Pancreas (tissue), 10 donors: ENCODE measurements around the gene TWIST2. TPM values are rescaled to one million over a fixed set of nuclear protein-coding genes. Genes with fewer than 3 reads are reported as not detected.

Experiments
- ATAC-seq, 4 donors: fragments of 200-7000 bp; cut with Tn5 transposase; one replicate each; pipeline versions ENCODE4 v1.8.0 to v1.9.1; 2020; ENCODE audit warnings: mild to moderate bottlenecking in 4 of 4, moderate library complexity in 4 of 4
- DNase-seq, 6 donors: peaks; one replicate each; pipeline ENCODE4 v3.0.0-alpha.2; 2020
- FAIRE-seq: peaks from 2 replicates; lab custom pipeline; 2012; peaks lifted over from hg19 to GRCh38; lab: Jason Lieb, UNC
- H3K27ac ChIP-seq, 4 donors: fragments of 200-600 bp; sonication (generic); 1 replicate in 3 of 4; 2 replicates in 1 of 4; pipeline versions ENCODE4 v1.5.0 to v1.8.0; 2020
- H3K27me3 ChIP-seq, 4 donors: fragments of 200-600 bp; one replicate each; pipeline ENCODE4 v1.8.0; 2021
- H3K36me3 ChIP-seq, 3 donors: fragments of 200-600 bp; sonication (generic) in 1 of 3; one replicate each; pipeline versions ENCODE4 v1.5.0 to v1.8.0; 2020 to 2021
- H3K4me1 ChIP-seq, 3 donors: fragments of 200-600 bp; one replicate each; pipeline ENCODE4 v1.8.0; 2021
- H3K4me3 ChIP-seq, 4 donors: fragments of 200-600 bp; sonication (generic) in 2 of 4; one replicate each; pipeline versions ENCODE4 v1.5.0 to v1.8.0; 2020 to 2021
- H3K9me3 ChIP-seq, 4 donors: fragments of 200-600 bp; one replicate each; pipeline ENCODE4 v1.8.0; 2021
- CTCF ChIP-seq, 4 donors: fragments of 200-600 bp; sonication (generic) in 3 of 4; IDR thresholded peaks; one replicate each; pipeline versions ENCODE4 v1.5.0 to v1.8.0; 2021; ENCODE audit warnings: antibody characterized with exemption in 4 of 4
- WGBS, 2 donors: extraction: QIAGEN DNeasy Blood & Tissue Kit; methylation state at CpG; one replicate each; pipeline ENCODE4 v1.1.7; 2013; 5-methylcytosine and 5-hydroxymethylcytosine counted together
- intact Hi-C, 3 donors: fragments of 100-400 bp; cut with DNase I; formaldehyde crosslinking; loops; one replicate each; pipeline versions ENCODE4 v1.11.1 to v1.14.2; 2022
- polyA plus RNA-seq, 2 donors: library from polyadenylated mRNA; stranded (reverse); fragments of 200-250 nt; gene quantifications; one replicate each; pipeline ENCODE4 v1.2.3, GENCODE V29; 2013
- total RNA-seq, 6 donors: library from RNA; stranded (reverse); fragmentation: NEBNext Ultra II Directional in 4 of 6; extraction: Animal tissue kit (Norgen Biotek cat#: 25700) in 4 of 6; gene quantifications; one replicate each; pipeline versions ENCODE4 v1.2.1 to v1.2.4, GENCODE V29; 2021 to 2023
- donor health status: healthy with polysubstance abuse.
- donor health status: DM: no; HTN: no; CAD: no; lungs with moderate emphysema.
- donor health status: DM: no; HTN: no; CAD: no.
- donor health status: control.
- donor health status: control.
- donor health status: Bipolar disorder and iron deficiency.
- donor health status: DM: yes; HTN: yes; CAD: no.
- donor health status: DM: no; HTN: no; CAD: no.
- donor health status: DM: no; HTN: no; CAD: no.
- donor health status: DM: yes; HTN: yes; CAD: no.

TWIST2 gene
- total and polyA plus RNA-seq, 8 donors, result 0.31 to 3.0 (median 1.1) TPM

- ATAC-seq, result no peak
- no peak overlapping the region for H3K27ac ChIP-seq
- no peaks in the 10 kb centered on the region for H3K27me3 ChIP-seq
- H3K36me3 ChIP-seq, result no peaks in the 10 kb centered on the region
- TF ChIP-seq CTCF (IDR thresholded peaks at IDR 0.05), result no peak
- no peak for FAIRE-seq
- no peaks in the 10 kb centered on the region for H3K9me3 ChIP-seq
- DNase-seq, result no peak
- no peak overlapping the region for H3K4me3 ChIP-seq
- H3K4me1 ChIP-seq, result no peaks in the 10 kb centered on the region
- intact Hi-C loops, result no loop called here
- WGBS, 2 donors, result 51 to 55% methylated on average over 5 of the region's 5 CpGs
These were observed 48.8 kb downstream of the TWIST2 start for GRCh38 chr2:238896641-238897040.

- Histone ChIP-seq H3K36me3 (no peaks in the 10 kb centered on the region), H3K27me3 (no peaks in the 10 kb centered on the region), H3K9me3 (no peaks in the 10 kb centered on the region), H3K4me3 (no peak overlapping the region), H3K4me1 (no peaks in the 10 kb centered on the region), H3K27ac (no peak overlapping the region)
- DNase-seq (no peak), FAIRE-seq (no peak), ATAC-seq (peak in 1 of 4 donors; percentile 17)
- TF ChIP-seq CTCF (IDR thresholded peaks at IDR 0.05), result no peak
- WGBS, 2 donors, result 61 to 69% methylated on average over 19 of the region's 19 CpGs
- intact Hi-C loops, result no loop called here
These were observed 49.4 kb downstream of the TWIST2 start for GRCh38 chr2:238897122-238897880.

DNA sequence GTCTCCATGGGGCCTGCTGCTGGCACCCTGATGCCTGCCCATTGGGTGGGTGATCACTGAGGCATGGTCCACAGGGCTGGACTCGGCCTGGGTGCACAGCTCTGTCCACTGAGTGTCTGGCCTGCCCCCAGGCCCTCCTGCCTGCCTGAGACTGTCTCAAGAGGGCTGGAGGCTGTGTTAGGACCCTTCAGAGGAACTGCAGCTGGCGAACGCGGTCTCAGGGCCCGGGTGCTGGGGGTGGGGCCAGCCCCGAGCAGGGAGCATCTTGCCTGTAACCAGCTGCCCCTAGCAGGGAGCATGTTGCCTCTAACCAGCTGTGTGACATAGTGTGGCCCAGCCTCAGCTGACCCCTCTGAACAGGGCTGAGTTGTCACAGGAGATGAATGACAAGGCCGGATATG is 50.0 kb downstream of the TWIST2 start:
- Histone ChIP-seq H3K9me3 (no peaks in the 10 kb centered on the region), H3K27me3 (no peaks in the 10 kb centered on the region), H3K4me3 (no peak overlapping the region), H3K4me1 (no peaks in the 10 kb centered on the region), H3K36me3 (no peaks in the 10 kb centered on the region), H3K27ac (no peak overlapping the region)
- intact Hi-C loops, result no loop called here
- no peak for FAIRE-seq
- WGBS, 2 donors, result 66 to 71% methylated on average over 7 of the region's 7 CpGs
- ATAC-seq, result no peak
- TF ChIP-seq CTCF (IDR thresholded peaks at IDR 0.05), result no peak
- no peak for DNase-seq

DNA sequence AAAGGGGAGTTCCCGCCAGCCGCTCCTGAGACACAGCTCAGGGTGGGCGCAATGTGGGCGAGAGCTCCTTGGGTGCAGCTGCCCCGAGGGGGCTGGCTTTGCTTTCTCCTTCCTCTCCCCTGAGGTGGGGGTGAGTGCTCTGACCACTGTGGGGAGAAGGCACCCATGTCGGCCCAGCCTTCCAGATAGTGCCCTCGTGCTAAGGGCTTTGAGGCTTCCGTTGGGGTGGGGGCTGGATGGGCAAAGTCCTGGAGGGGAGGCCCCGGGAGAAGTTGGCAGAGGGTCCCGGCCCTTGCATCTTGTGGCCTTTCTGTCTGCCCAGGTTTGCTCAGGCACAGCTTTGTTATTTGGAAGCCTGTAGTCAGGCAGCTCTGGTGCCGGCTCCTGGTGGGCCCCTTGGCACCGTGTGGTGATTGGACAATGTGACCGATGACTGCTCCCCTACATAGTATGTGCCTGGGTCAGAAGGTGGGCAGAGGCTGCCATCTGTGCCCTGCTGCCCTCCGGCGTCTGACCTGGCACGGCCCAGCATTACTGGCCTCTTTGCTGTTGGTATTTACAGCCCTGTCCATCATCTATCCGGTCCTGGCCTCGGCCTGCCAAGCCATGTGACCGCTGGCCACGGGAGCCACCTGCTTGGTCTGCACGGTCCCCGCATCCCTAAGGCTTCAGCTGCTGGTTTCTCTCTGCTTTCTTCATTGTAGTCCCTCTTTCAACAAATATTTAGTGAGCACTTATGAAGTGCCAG is 50.8 kb downstream of the TWIST2 start:
- intact Hi-C loops, result no loop called here
- no peak overlapping the region for H3K4me3 ChIP-seq
- 62 to 68% methylated on average over 22 of the region's 22 CpGs for WGBS, 2 donors
- no peaks in the 10 kb centered on the region for H3K9me3 ChIP-seq
- no peak for TF ChIP-seq CTCF (IDR thresholded peaks at IDR 0.05)
- DNase-seq (peak in 1 of 6 donors; percentile 24), FAIRE-seq (no peak), ATAC-seq (no peak)
- no peak overlapping the region for H3K27ac ChIP-seq
- H3K36me3 ChIP-seq, result no peaks in the 10 kb centered on the region
- no peaks in the 10 kb centered on the region for H3K4me1 ChIP-seq
- no peaks in the 10 kb centered on the region for H3K27me3 ChIP-seq

- Histone ChIP-seq H3K27me3 (no peaks in the 10 kb centered on the region), H3K9me3 (no peaks in the 10 kb centered on the region), H3K4me3 (no peak overlapping the region), H3K4me1 (no peaks in the 10 kb centered on the region), H3K36me3 (no peaks in the 10 kb centered on the region), H3K27ac (no peak overlapping the region)
- 62 to 73% methylated on average over 7 of the region's 7 CpGs for WGBS, 2 donors
- ATAC-seq (no peak), FAIRE-seq (no peak), DNase-seq (no peak)
- intact Hi-C loops, result no loop called here
- TF ChIP-seq CTCF (IDR thresholded peaks at IDR 0.05), result no peak
These were observed 51.5 kb downstream of the TWIST2 start for GRCh38 chr2:238899386-238899785.
